ENCODE measurements around the gene ENDOD1. TPM values are rescaled to one million over a fixed set of nuclear protein-coding genes. Genes with fewer than 3 reads are reported as not detected.

The ENDOD1 gene
- total RNA-seq, 4 donors from 2014 or later: 18.2 to 59.1 (median 27.3) TPM

GRCh38 chr11:95148406-95148805 is 58.8 kb downstream of the ENDOD1 start:
- DNase-seq (ENCODE audit: low spot score): no peak
- TF ChIP-seq CTCF (IDR thresholded peaks at IDR 0.05): no peak
- ATAC-seq (ENCODE audit: low FRiP score): no peak

- no peak for DNase-seq (ENCODE audit: low spot score)
- no peak for TF ChIP-seq CTCF (IDR thresholded peaks at IDR 0.05)
- no peak for ATAC-seq (ENCODE audit: low FRiP score)
These were observed 59.3 kb downstream of the ENDOD1 start for GRCh38 chr11:95148938-95149337.

GRCh38 chr11:95149651-95150364 is 60.2 kb downstream of the ENDOD1 start:
- DNase-seq (ENCODE audit: low spot score) (no peak), ATAC-seq (ENCODE audit: low FRiP score) (no peak)
- no peak for TF ChIP-seq CTCF (IDR thresholded peaks at IDR 0.05)

- peak in 2 of 3 donors; percentile 85 to 88 for TF ChIP-seq CTCF (IDR thresholded peaks at IDR 0.05)
- ATAC-seq (ENCODE audit: low FRiP score): peak; percentile 94
- peak; percentile 65 for DNase-seq (ENCODE audit: low spot score)
These were observed 61.5 kb downstream of the ENDOD1 start for GRCh38 chr11:95150956-95151684.

GRCh38 chr11:95152876-95153856 is 63.5 kb downstream of the ENDOD1 start:
- no peak for ATAC-seq (ENCODE audit: low FRiP score)
- DNase-seq (ENCODE audit: low spot score): no peak
- no peak for TF ChIP-seq CTCF (IDR thresholded peaks at IDR 0.05)

GRCh38 chr11:95153857-95154246 is 64.2 kb downstream of the ENDOD1 start:
- ATAC-seq (ENCODE audit: low FRiP score) (no peak), DNase-seq (ENCODE audit: low spot score) (no peak)
- TF ChIP-seq CTCF (IDR thresholded peaks at IDR 0.05): no peak
